NCI-H1930 (cell line): ENCODE results near the gene RILPL2.
A peak's percentile ranks its signal among the peaks of the same experiment; 100 is the strongest.
"Not testable (repeated sequence)": the region's sequence is repeated elsewhere in the genome, so short reads cannot be mapped to it uniquely, and the experiment has no call there.

Source experiments
- DNase-seq, 2 experiments: peaks; one replicate each; lab custom pipeline; 2025; lab: John Stamatoyannopoulos, UW

RILPL2 gene

GRCh38 chr12:123436017-123436964 is at the start of gene RILPL2:
TSS of gene RILPL2 (minus strand) at chr12:123436684. CDS start at chr12:123436420, 264 bp downstream.
- peak; percentile 25 to 28 for DNase-seq

GRCh38 chr12:123485756-123486155 is 49.3 kb upstream of the RILPL2 start:
- DNase-seq, result no peak

DNA sequence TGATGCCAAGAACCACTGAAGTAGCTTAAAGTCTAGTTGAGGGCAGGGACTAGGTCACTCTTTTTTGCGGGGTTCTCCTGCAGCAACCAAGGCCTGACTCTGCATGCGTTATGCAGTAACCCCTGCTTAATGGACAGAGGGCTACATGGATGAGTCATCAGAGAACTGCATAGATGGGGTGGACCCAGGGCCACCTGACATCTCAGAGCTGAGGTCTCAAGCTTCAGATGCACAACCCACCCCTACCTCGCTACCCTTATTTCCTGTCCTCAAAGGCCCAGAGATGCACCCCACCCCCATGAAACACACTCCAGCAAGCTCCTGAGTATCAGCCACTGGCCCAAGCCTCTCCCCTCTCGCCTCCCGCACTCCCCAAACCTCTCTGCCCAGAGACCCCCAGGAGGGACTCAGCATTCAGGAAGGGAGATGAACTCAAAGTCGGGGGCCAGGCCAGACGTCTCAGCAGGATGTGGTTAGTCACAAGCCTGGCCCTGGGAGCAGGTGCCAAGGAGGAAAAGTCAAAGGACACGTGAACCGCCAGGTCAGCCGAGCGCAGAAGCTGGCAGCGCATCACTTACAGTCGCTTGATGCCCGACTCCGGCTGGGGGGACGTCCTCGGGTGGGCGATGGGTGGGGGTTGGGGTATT is 47.2 kb upstream of the RILPL2 start:
- DNase-seq, result no peak

DNA sequence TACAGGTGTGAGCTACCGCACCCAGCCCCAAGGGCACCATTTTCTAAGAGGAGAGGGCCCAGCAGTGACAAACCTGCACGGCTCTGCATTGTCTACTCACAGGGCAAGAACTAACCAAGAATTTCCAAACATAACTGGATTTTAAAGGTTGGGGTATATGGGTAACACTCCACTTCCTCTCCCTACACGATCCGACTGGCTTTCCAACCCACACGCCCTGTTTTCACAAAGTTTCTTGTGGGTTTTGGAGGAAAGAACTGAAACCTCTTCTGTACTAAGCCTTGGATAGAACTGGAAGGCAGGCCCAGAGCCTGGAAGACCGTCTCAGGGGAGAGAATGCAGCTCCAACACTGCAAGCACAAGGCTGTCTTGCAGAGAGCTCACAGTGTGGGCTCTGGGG is 46.4 kb upstream of the RILPL2 start:
- DNase-seq, result no peak

- DNase-seq, result not testable (repeated sequence)
These were observed 44.8 kb upstream of the RILPL2 start for GRCh38 chr12:123481251-123481650.

GRCh38 chr12:123479442-123480180 is 43.1 kb upstream of the RILPL2 start:
- DNase-seq, result no peak

DNA sequence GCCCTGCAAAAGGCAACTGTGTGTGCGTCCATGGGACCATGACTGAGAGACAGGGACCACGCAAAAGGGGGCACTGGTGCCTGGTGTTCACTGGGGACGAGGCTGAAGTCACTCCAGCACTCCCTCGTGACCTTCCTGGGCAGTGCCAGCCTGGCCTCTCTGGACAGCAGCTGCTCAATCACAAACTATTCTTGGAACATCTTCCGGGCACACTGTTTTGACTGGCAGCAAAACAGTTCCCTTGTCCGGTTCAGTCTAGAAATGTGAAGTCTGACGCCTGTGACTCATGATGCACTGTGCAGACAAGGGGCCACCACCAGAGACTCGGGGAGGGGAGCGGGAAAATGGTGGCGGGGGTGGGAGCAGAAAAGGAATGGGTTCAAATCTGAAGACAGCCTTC is 42.3 kb upstream of the RILPL2 start:
- DNase-seq, result no peak

DNA sequence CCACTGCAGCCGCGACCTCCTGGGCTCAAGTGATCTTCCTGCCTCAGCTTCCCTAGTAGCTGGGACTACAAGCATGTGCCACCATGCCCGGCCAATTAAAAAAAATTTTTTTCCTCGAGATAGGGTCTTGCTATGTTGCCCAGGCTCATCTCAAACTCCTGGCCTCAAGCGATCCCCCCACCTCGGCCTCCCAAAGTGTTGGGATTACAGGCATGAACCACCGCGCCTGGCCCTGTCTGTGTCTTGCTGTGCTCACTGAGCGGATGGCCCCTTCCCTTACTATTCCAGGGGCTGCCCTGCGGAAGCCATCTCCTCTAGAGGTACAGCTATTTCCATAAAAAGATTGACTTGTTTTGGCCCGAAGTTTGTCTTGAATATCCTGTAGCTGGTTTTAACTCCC is 41.6 kb upstream of the RILPL2 start:
- no peak for DNase-seq

- no peak for DNase-seq
These were observed 38.8 kb upstream of the RILPL2 start for GRCh38 chr12:123475246-123475703.

- DNase-seq, result no peak
These were observed 38.2 kb upstream of the RILPL2 start for GRCh38 chr12:123474485-123475245.

DNA sequence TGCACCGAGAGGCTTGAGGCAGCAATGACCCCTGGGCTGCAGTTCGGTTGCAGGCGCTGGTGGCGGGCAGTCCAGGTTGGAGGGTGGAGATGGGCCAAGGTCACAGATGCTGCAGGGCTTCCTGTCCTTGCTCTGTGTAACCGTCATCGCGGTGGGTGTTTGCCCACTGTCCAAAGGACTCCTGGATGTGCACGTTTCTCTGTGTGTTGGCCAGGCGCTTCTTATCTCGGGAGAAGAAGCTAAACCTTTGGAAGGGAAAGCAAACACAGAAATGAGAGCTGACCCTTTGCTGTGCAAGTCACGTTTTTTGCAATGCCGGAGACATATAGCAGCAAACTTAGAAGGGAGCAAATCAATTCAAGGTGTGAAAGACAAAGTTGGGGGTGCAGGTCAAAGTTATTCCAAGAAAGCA is 36.0 kb upstream of the RILPL2 start:
- no peak for DNase-seq

DNA sequence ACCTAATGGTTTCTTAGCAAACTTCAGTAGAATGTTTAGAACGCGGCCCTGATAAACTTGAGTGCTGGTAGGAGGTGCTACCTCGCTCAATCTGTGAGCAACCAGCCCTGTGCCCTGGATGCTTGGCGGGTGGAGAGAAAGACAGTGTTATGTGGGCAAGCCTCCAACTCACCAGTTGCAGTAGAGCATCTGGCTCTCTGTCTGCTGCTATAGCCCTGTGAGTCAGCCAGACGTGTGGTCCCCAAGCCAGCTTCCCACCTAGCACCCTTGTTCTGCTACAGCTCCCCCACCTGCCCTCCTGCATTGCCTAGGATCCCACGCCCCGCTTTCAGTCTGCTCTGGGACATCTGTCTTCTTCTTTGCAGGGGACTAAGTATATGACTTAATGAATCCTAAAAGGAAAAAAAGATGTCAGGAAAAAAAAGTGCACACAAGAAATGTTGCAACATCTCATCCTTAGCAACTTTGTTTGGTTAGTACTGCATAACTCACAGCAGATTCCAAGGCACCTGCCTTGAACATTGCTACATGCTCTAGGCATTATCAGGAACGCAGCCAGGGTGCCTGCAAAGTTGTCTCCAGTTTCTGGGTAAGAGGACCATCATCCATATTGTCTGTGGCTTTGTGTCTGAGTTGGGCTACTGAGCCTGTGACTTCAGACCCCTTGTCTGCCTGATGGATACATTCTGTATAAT is 35.0 kb upstream of the RILPL2 start:
- no peak for DNase-seq

DNA sequence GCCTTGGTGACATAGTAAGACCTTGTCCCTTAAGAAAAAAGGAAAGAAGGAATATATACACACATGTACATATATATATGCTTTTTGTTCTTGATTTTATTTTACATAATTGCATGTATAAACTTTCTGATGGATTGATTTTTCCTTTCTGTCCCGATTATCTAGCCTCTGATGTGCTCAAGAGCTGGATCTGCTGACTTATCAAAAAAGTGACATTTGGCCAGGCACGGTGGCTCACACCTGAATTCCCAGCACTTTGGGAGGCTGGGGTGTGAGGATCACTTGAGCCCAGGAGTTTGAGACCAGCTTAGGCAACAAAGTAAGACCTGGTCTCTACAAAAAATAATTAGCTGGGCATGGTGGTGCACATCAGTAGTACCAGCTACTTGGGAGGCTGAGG is 33.5 kb upstream of the RILPL2 start:
- DNase-seq, result no peak

DNA sequence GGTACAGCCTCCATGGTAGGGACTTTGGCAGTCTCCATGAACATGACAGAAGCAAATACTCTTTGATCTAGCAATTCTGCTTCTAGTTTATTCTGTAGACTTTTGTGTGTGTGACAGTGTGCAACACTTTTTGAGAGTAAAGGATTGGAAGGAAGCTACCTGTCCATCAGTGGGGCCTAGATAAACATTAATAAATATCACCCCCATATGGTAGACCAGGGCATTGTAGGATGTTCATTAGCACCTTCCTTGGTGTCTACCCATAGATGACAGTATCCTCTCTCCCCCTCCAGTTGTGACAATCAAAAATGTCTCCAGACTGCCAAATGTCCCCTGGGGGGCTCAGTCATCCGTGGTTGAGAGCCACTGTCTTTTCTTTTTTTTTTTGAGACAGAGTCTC is 32.3 kb upstream of the RILPL2 start:
- DNase-seq, result no peak

GRCh38 chr12:123465084-123465483 is 28.6 kb upstream of the RILPL2 start:
- DNase-seq, result no peak

GRCh38 chr12:123463174-123463573 is 26.7 kb upstream of the RILPL2 start:
- DNase-seq, result not testable (repeated sequence)

GRCh38 chr12:123457980-123458779 is 21.7 kb upstream of the RILPL2 start, which contains the start of gene SNRNP35:
TSS of gene SNRNP35 (plus strand) at chr12:123458139. CDS start at chr12:123465541, 7,402 bp downstream.
- DNase-seq, result peak; percentile 65 to 73

GRCh38 chr12:123453165-123453564 is 16.7 kb upstream of the RILPL2 start:
- DNase-seq, result no peak

DNA sequence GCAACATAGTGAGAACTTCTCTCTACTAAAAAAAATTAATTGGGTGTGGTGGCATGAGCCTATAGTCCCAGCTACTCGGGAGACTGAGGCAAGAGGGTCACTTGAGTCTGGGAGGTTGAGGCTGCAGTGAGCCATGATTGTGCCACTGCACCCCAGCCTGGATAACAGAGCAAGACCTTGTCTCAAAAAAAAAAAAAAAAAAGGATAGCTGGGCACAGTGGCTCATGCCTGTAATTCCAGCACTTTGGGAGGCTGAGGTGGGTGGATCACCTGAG is 15.7 kb upstream of the RILPL2 start:
- not testable (repeated sequence) for DNase-seq

DNA sequence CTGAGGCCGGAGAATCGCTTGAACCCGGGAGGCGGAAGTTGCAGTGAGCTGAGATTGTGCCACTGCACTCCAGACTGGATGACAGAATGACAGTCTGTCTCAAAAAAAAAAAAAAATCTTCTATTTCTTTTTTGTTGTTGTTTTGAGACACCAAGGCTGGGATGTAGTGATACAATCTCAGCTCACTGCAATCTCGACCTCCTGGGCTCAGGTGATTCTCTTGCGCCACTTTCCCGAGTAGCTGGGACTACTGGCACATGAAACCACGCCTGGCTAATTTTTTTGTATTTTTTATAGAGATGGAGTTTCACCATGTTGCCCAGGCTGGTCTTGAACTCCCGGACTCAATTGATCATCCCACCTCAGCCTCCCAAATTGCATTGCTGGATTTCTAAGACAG is 14.2 kb upstream of the RILPL2 start:
- DNase-seq, result no peak
